RWPE1 (cell line): ENCODE measurements around the gene KIF16B.

Experiments used
- CTCF ChIA-PET: fragments of 350-600 bp; sonication (Branson Sonifier 250); formaldehyde crosslinking; extraction: SDS; loops from one replicate; lab custom pipeline; 2021; lab: Yijun Ruan, JAX
- POLR2A ChIA-PET: fragments of 400-600 bp; formaldehyde crosslinking; extraction: SDS; loops from one replicate; lab custom pipeline; 2020; ENCODE audit warnings: antibody characterized with exemption; ENCODE audit not compliant: low non-redundant PET; lab: Yijun Ruan, JAX
- DNase-seq: peaks from one replicate; pipeline ENCODE4 v3.0.0; 2012; ENCODE audit warnings: low spot score
- H3K27ac ChIP-seq: fragments of 450-650 bp; 2 replicates; pipeline ENCODE4 v1.5.1; 2017
- TF ChIP-seq, protein P1 (sequence below): fragments of 450-650 bp; conservative IDR thresholded peaks from 2 replicates; pipeline ENCODE4 v1.5.1; 2017; ENCODE audit warnings: low read depth, mild to moderate bottlenecking

KIF16B gene

DNA sequence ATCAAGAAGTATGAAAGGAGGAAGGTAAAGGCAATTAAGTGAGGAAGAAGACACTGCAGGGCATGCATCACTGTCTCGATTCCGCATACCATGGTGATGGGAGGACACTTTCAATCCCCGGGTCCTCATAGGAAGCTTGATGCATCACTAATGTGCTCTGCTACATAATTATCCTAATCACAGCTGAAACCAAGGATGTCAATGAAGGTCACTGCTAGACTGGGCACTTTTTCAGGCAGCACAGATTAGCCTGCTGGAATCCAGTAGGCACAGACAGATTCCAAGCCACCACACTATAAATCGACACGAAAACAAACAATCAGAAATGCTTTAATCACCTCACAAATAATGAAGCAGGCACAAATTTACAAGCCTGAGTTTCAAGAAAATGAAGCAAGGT, 206.7 kb downstream of the KIF16B start:
- H3K27ac ChIP-seq, result no peak overlapping the region
- ChIA-PET CTCF (interaction anchor here (0.6 kb wide), 1 partner anchor 355 kb away, joined by 3 read pairs; no protein-coding TSS in a partner anchor), POLR2A (no interaction called here)
- TF ChIP-seq, protein P1, sequence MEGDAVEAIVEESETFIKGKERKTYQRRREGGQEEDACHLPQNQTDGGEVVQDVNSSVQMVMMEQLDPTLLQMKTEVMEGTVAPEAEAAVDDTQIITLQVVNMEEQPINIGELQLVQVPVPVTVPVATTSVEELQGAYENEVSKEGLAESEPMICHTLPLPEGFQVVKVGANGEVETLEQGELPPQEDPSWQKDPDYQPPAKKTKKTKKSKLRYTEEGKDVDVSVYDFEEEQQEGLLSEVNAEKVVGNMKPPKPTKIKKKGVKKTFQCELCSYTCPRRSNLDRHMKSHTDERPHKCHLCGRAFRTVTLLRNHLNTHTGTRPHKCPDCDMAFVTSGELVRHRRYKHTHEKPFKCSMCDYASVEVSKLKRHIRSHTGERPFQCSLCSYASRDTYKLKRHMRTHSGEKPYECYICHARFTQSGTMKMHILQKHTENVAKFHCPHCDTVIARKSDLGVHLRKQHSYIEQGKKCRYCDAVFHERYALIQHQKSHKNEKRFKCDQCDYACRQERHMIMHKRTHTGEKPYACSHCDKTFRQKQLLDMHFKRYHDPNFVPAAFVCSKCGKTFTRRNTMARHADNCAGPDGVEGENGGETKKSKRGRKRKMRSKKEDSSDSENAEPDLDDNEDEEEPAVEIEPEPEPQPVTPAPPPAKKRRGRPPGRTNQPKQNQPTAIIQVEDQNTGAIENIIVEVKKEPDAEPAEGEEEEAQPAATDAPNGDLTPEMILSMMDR, result no peak
- DNase-seq, result no peak

DNA sequence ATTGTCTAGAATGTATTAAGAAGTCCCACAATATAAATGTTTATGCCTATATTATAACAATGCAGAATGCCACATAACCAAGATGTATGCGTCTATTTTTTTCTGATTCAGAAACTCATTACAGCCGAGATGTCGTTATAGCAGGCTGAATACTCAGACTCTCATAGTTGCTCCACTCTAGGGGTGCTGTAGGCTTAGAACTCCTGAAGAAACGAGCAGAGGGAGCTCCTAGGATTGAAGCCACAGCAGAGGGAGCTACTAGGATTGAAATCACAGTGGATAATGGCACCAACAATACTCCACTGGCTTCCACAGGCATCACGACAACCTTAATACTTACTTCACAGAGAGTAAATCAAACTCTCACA, 208.9 kb downstream of the KIF16B start:
- TF ChIP-seq, protein P1, result no peak
- POLR2A ChIA-PET, result no interaction called here
- H3K27ac ChIP-seq, result no peak overlapping the region
- CTCF ChIA-PET, result interaction anchor here (0.6 kb wide), 1 partner anchor 1359 kb away, joined by 3 read pairs; no protein-coding TSS in a partner anchor
- no peak for DNase-seq

DNA sequence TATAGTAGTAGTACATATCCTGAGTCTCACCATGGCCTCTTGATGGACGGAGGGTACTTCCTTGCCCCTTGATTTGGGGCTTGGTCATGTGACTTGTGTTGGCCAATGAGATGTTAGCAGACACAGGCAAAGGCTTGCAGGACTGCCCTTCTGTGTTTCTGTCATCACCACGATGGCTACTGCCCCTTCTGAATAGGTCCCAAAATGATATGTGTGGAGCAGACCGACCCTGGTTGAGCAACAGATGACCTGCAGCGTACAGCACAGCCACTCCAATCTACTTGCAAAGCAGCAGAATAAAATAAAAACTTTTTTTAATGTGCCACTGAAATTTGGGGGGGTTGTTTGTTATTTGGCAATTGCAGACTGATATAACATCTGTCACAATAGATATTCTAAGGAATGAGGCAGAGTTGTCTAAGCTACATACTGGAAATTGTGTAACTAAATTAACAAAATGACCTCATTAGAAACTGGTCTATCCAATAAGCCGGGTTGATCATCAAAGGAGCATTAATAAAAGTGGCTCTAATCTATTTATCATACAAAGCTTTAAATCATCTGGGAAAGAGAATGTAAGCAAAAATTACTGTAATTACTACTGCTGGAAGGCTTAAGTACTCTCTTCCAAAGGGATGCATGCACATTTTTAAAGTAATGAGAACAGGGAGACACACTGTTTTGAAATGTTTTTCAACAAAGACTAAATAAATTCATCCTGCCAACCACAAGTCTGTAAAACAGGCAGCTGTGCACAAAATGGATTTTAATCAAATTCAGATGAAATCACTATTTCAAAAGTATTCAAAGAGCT, 209.5 kb downstream of the KIF16B start:
- CTCF ChIA-PET, result interaction anchor here (0.6 kb wide), 1 partner anchor 1358 kb away, joined by 3 read pairs; no protein-coding TSS in a partner anchor

DNA sequence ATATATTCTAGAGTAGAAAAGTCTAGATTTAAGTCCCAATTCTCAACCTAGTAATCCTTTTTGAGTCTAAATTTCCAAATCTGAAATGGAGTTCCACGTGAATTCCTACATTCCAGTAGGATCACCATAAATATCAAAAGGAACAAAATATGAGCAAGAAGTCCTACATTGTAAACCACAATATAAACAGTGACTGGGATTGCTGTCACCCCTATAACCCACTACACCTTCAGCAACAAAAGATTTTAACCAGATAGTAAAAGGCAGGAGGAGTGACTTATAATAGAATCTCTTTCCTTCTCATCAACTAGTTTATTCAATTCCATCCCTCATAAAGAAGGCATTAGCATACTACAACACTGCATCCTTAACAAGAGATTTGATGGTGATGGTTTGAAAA, 210.6 kb downstream of the KIF16B start:
- TF ChIP-seq, protein P1, result no peak
- no peak overlapping the region for H3K27ac ChIP-seq
- ChIA-PET CTCF (no interaction called here), POLR2A (no interaction called here)
- DNase-seq, result no peak

More for the DNA sequence above, 209.5 kb downstream of the KIF16B start:
- no peak overlapping the region for H3K27ac ChIP-seq
- TF ChIP-seq, protein P1, result no peak
- POLR2A ChIA-PET, result no interaction called here
- no peak for DNase-seq

DNA sequence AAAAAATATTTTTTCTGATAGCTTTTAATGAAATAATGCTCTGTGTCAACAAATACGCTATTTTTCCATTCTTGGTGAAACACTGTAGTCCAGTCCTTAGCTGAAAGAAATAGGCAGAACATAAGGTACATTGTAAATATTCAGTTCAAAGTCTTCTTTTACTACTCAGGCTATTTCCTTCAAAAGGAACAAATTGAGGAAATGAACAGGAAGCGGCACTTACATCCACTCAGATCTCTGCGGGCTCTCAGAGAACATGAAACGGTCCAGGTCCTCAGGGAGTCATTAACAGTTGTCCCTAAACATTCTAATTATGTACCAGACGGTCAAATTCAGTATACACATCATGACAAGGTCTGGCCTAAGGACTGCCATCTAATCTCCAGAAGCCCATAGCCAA, 212.6 kb downstream of the KIF16B start:
- TF ChIP-seq, protein P1, result no peak
- no peak for DNase-seq
- CTCF ChIA-PET, result interaction anchor here (0.6 kb wide), 1 partner anchor 899 kb away, joined by 3 read pairs; no protein-coding TSS in a partner anchor
- H3K27ac ChIP-seq, result no peak overlapping the region
- POLR2A ChIA-PET, result no interaction called here

DNA sequence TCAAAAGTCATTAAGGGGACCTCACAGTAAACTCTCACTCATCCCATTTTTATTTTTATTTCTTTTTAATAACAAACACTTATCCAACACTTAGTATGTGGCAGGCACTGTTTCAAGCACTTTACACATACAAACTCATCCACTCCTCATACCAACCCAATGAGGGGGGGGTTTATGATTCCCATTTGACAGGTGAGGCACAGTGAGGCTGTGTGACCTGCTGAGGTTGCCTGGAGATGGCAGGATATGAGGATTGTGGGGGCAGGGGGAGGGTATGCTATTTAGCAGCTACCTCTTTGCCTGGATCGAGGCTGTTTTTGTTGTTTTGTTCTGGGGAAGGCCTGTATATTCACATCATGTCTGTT, 219.8 kb downstream of the KIF16B start:
- no peak overlapping the region for H3K27ac ChIP-seq
- ChIA-PET POLR2A (no interaction called here), CTCF (no interaction called here)
- TF ChIP-seq, protein P1, result no peak
- DNase-seq, result no peak
